GM10266 (cell line): Measurements from ENCODE around the gene RRAS2.
"Not testable (repeated sequence)": the region's sequence is repeated elsewhere in the genome, so short reads cannot be mapped to it uniquely, and the experiment has no call there.

Experiments used
- DNase-seq: peaks from one replicate; pipeline ENCODE4 v3.0.0; 2012; ENCODE audit errors: extremely low spot score
- TF ChIP-seq, protein P1 (sequence below): IDR thresholded peaks from 2 replicates; pipeline ENCODE4 v1.5.1; 2012; ENCODE audit warnings: mild to moderate bottlenecking, low read depth; ENCODE audit not compliant: control insufficient read depth, insufficient read depth; ENCODE audit errors: missing control alignments

The RRAS2 gene

GRCh38 chr11:14360976-14361375 lies 2.0 kb upstream of the RRAS2 start:
- TF ChIP-seq, protein P1, sequence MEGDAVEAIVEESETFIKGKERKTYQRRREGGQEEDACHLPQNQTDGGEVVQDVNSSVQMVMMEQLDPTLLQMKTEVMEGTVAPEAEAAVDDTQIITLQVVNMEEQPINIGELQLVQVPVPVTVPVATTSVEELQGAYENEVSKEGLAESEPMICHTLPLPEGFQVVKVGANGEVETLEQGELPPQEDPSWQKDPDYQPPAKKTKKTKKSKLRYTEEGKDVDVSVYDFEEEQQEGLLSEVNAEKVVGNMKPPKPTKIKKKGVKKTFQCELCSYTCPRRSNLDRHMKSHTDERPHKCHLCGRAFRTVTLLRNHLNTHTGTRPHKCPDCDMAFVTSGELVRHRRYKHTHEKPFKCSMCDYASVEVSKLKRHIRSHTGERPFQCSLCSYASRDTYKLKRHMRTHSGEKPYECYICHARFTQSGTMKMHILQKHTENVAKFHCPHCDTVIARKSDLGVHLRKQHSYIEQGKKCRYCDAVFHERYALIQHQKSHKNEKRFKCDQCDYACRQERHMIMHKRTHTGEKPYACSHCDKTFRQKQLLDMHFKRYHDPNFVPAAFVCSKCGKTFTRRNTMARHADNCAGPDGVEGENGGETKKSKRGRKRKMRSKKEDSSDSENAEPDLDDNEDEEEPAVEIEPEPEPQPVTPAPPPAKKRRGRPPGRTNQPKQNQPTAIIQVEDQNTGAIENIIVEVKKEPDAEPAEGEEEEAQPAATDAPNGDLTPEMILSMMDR: no peak
- no peak for DNase-seq

DNA sequence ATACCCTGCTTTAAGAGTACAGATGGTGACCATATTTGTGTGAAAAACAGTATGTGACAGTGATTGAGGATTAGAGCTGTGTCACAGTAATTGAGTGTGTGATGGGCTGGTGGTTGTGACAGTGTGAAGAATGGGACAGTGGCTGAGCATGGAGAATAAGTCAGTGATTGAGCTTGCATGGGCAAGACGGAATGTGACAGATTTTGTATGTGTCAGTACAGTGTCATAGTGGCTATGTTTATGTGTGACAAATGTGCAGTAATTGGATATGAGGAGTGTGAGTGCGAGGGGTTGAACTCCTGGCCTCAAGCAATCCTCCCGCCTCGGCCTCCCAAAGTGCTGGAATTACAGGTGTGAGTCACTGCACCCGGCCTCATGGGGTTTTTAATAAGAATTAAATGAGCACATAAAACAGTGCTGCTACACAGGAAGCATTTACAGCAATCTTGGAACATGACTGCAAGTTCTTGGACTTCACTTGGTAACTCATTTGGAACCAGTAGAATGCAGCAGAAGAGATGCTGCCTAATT lies 583 bp upstream of the RRAS2 start:
- no peak for DNase-seq
- TF ChIP-seq, protein P1: no peak

GRCh38 chr11:14357881-14358728 lies 878 bp downstream of the RRAS2 start:
- TF ChIP-seq, protein P1: no peak
- DNase-seq: peak; percentile 55

GRCh38 chr11:14356342-14356741 lies 2.6 kb downstream of the RRAS2 start:
- TF ChIP-seq, protein P1: no peak
- DNase-seq: no peak

DNA sequence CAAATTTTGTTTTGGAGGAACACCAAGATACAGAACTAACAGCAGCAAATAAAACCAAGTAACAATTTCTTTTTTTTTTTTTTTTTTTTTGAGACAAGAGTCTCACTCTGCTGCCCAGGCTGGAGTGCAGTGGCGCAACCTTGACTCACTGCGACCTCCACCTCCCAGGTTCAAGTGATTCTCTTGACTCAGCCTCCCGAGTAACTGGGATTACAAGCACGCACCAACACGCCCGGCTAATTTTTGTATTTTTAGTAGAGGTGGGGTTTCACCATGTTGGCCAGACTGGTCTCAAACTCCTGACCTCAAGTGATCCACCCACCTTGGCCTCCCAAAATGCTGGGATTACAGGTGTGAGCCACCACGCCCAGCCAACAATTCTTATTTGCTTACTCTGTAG lies 4.4 kb downstream of the RRAS2 start:
- not testable (repeated sequence) for DNase-seq

DNA sequence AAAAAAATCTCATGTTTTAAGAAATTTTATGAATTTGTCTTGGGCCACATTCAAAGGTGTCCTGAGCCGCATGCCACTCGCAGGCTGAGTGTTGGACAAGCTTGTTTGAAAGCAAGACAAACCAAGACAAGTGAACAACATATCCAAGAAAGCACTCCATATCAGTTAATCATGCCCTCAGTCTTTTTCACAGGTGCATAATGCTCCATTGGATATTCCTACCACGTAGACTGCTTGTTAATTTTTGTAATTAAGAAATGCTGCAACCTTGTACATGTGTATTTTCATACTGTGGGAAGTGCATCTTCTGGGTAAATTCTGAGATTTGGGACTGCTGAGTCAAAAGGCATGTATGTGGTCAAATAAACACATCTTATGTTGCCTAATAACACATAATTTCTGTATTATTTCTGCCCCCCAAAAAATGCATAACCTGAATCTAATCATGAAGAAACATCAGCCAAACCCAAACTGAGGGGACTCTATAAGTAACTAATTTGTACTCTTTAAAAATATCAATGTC lies 8.2 kb downstream of the RRAS2 start:
- DNase-seq: no peak
- TF ChIP-seq, protein P1: no peak

- TF ChIP-seq, protein P1: no peak
- DNase-seq: no peak
Measured at GRCh38 chr11:14350215-14350614, 8.8 kb downstream of the RRAS2 start.

DNA sequence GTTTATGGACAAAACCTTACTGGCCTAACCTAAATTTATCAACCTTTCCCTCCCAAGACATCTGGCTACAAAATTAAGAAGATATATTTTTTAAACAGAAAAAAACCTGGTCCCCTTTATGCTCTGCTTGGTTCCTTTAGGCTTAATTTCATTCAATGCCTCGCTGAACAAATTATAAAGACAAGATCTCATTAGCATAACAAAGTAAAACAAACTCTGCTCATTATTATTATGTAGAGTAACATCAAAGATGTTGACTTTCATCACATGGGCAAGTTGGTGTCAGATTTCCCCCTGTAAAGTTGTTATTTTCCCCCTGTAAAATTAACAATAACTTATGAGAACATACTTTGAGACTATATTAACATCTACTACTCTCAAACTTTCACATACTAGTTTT lies 11.0 kb downstream of the RRAS2 start:
- TF ChIP-seq, protein P1: no peak
- no peak for DNase-seq
